CD14-positive monocyte (primary cell): ENCODE measurements around the gene SUPT4H1. TPM values are rescaled to one million over a fixed set of nuclear protein-coding genes. Genes with fewer than 3 reads are reported as not detected.

Experiments
- DNase-seq, 3 donors: peaks; one replicate each; pipeline ENCODE4 v3.0.0-alpha.2; 2011 to 2022
- H2AFZ ChIP-seq: 2 replicates; pipeline ENCODE4 v1.6.0; 2012; ENCODE audit warnings: mild to moderate bottlenecking, low read depth, low read length, inconsistent platforms; ENCODE audit not compliant: insufficient read depth, poor library complexity, severe bottlenecking
- H3K27ac ChIP-seq, 2 donors: 1 replicate in 1 of 2; 2 replicates in 1 of 2; pipeline ENCODE4 v1.5.1; 2012 to 2013; ENCODE audit warnings: low read length in 2 of 2, control low read depth in 1 of 2, inconsistent platforms in 1 of 2, low read depth in 1 of 2, mild to moderate bottlenecking in 1 of 2
- H3K27me3 ChIP-seq, 2 donors: one replicate each; pipeline versions ENCODE4 v1.6.0 to v1.6.1; 2011 to 2013; ENCODE audit warnings: low read length in 2 of 2; ENCODE audit not compliant: control insufficient read depth in 2 of 2, insufficient read depth in 2 of 2
- H3K36me3 ChIP-seq, 2 donors: replicated peaks in 1 of 2; 1 replicate in 1 of 2; 2 replicates in 1 of 2; pipeline versions ENCODE4 v1.5.1 to v1.6.1; 2012 to 2013; ENCODE audit warnings: low read length in 2 of 2, control low read depth in 1 of 2, inconsistent platforms in 1 of 2, mild to moderate bottlenecking in 1 of 2; ENCODE audit not compliant: insufficient read depth in 2 of 2, control insufficient read depth in 1 of 2
- H3K4me1 ChIP-seq, 2 donors: 1 replicate in 1 of 2; 2 replicates in 1 of 2; pipeline versions ENCODE4 v1.5.1 to v1.6.1; 2012 to 2013; ENCODE audit warnings: low read length in 2 of 2, control low read depth in 1 of 2, inconsistent platforms in 1 of 2, mild to moderate bottlenecking in 1 of 2, moderate library complexity in 1 of 2; ENCODE audit not compliant: insufficient read depth in 2 of 2, control insufficient read depth in 1 of 2
- H3K4me2 ChIP-seq: replicated peaks from 2 replicates; pipeline ENCODE3; 2012; ENCODE audit warnings: low read length, moderate library complexity, mild to moderate bottlenecking; ENCODE audit not compliant: poor library complexity, severe bottlenecking; ENCODE audit errors: extremely low read depth
- H3K4me3 ChIP-seq, 3 experiments: fragments of 200-600 bp in 1 of 3; sonication (generic) in 1 of 3; replicated peaks in 1 of 3; 1 replicate in 2 of 3; 2 replicates in 1 of 3; pipeline ENCODE4 v1.5.1; 2011 to 2013; ENCODE audit warnings: low read length in 3 of 3, mild to moderate bottlenecking in 3 of 3, control low read depth in 2 of 3, low read depth in 2 of 3, inconsistent platforms in 1 of 3, moderate library complexity in 1 of 3
- H3K79me2 ChIP-seq: 2 replicates; pipeline ENCODE4 v1.6.0; 2012; ENCODE audit warnings: mild to moderate bottlenecking, control low read depth, inconsistent platforms, low read length, moderate library complexity; ENCODE audit not compliant: insufficient read depth
- H3K9ac ChIP-seq: 2 replicates; pipeline ENCODE4 v1.6.0; 2017; ENCODE audit warnings: low read length, mild to moderate bottlenecking; ENCODE audit not compliant: insufficient read depth, poor library complexity, severe bottlenecking
- H3K9me3 ChIP-seq, 2 donors: replicated peaks in 1 of 2; 1 replicate in 1 of 2; 2 replicates in 1 of 2; pipeline versions ENCODE4 v1.5.1 to v1.6.1; 2012 to 2013; ENCODE audit warnings: low read length in 2 of 2, control low read depth in 1 of 2; ENCODE audit not compliant: control insufficient read depth in 1 of 2, insufficient read depth in 1 of 2
- H4K20me1 ChIP-seq: 2 replicates; pipeline ENCODE4 v1.6.0; 2012; ENCODE audit warnings: mild to moderate bottlenecking, low read length, control low read depth, moderate library complexity; ENCODE audit not compliant: insufficient read depth
- H3K27ac Mint-ChIP-seq, 7 donors: one replicate each; pipeline ENCODE4 v1.8.0; 2020; ENCODE audit warnings: mild to moderate bottlenecking in 7 of 7, mixed read lengths in 7 of 7, moderate library complexity in 6 of 7, inconsistent platforms in 2 of 7
- H3K27me3 Mint-ChIP-seq, 3 donors: one replicate each; pipeline ENCODE4 v1.8.0; 2021 to 2022; ENCODE audit warnings: low read depth in 3 of 3, mild to moderate bottlenecking in 3 of 3, mixed read lengths in 3 of 3, moderate library complexity in 3 of 3, inconsistent platforms in 1 of 3
- H3K36me3 Mint-ChIP-seq, 2 donors: one replicate each; pipeline ENCODE4 v1.8.0; 2020; ENCODE audit warnings: mixed read lengths in 2 of 2, inconsistent platforms in 1 of 2, mild to moderate bottlenecking in 1 of 2
- H3K4me1 Mint-ChIP-seq: one replicate; pipeline ENCODE4 v1.8.0; 2020; ENCODE audit warnings: mild to moderate bottlenecking, mixed read lengths
- H3K4me3 Mint-ChIP-seq, 2 donors: one replicate each; pipeline ENCODE4 v1.8.0; 2020; ENCODE audit warnings: mild to moderate bottlenecking in 2 of 2, mixed read lengths in 2 of 2, moderate library complexity in 1 of 2
- H3K9me3 Mint-ChIP-seq, 7 donors: one replicate each; pipeline ENCODE4 v1.8.0; 2020 to 2022; ENCODE audit warnings: mixed read lengths in 7 of 7, mild to moderate bottlenecking in 6 of 7, moderate library complexity in 6 of 7, inconsistent platforms in 2 of 7
- CTCF ChIP-seq: fragments of 200-600 bp; IDR thresholded peaks from one replicate; pipeline ENCODE4 v1.8.0; 2022; ENCODE audit warnings: antibody characterized with exemption, mild to moderate bottlenecking
- WGBS: methylation state at CpG from one replicate; pipeline ENCODE4 v1.1.5; 2013; ENCODE audit warnings: missing lambda C conversion rate; ENCODE audit not compliant: insufficient coverage; 5-methylcytosine and 5-hydroxymethylcytosine counted together
- intact Hi-C, 2 donors: fragments of 100-400 bp; cut with micrococcal nuclease; formaldehyde crosslinking; loops; one replicate each; pipeline versions ENCODE4 v1.15.0 to v1.15.1; 2023
- polyA plus RNA-seq, 3 donors: library from polyadenylated mRNA; depleted of rRNA in 1 of 3; unstranded in 2 of 3; stranded (reverse) in 1 of 3; fragments of 300-500 nt in 2 of 3; fragments of >200 nt in 1 of 3; fragmentation: Illumina TruSeq in 2 of 3; gene quantifications; 1 replicate in 2 of 3; 2 replicates in 1 of 3; pipeline ENCODE4 v1.2.3, GENCODE V29; 2012 to 2021

The SUPT4H1 gene
- polyA plus RNA-seq, 3 donors = 144 to 251 (median 241) TPM

GRCh38 chr17:58311429-58311894, 40.5 kb downstream of the SUPT4H1 start:
- DNase-seq = no peak
- Histone ChIP-seq H3K27ac (no peak overlapping the region), H3K79me2 (no peaks in the 10 kb centered on the region), H3K27me3 (no peaks in the 10 kb centered on the region), H3K9me3 (no peaks in the 10 kb centered on the region), H3K4me2 (no peak overlapping the region), H3K4me3 (no peak overlapping the region), H3K36me3 (no peaks in the 10 kb centered on the region), H2AFZ (no peak overlapping the region), H3K9ac (no peak overlapping the region), H3K4me1 (peaks cover 24 to 27% of the 10 kb centered on the region in 2 donors), H4K20me1 (no peaks in the 10 kb centered on the region)
- Mint-ChIP-seq H3K4me1 (peaks cover 33% of the 10 kb centered on the region), H3K4me3 (no peak overlapping the region), H3K27ac (no peak overlapping the region), H3K36me3 (peaks cover 0 to 4% of the 10 kb centered on the region in 2 donors), H3K27me3 (peaks cover 12 to 27% (median 19%) of the 10 kb centered on the region in 3 donors), H3K9me3 (no peaks in the 10 kb centered on the region)
- no peak for TF ChIP-seq CTCF
- WGBS = 97% methylated on average over 6 of the region's 9 CpGs
- intact Hi-C loops = loop anchor here (10.0 kb wide), 2 partner anchors 53 to 133 kb away; no protein-coding TSS in a partner anchor

GRCh38 chr17:58310511-58311428, 41.2 kb downstream of the SUPT4H1 start:
- Histone ChIP-seq H3K27ac (no peak overlapping the region), H3K27me3 (no peaks in the 10 kb centered on the region), H4K20me1 (no peaks in the 10 kb centered on the region), H3K9me3 (no peaks in the 10 kb centered on the region), H3K4me1 (peaks cover 24 to 27% of the 10 kb centered on the region in 2 donors), H2AFZ (no peak overlapping the region), H3K4me2 (no peak overlapping the region), H3K79me2 (no peaks in the 10 kb centered on the region), H3K9ac (peak overlapping the region; percentile 17), H3K36me3 (no peaks in the 10 kb centered on the region), H3K4me3 (no peak overlapping the region)
- no peak overlapping the region for H3K27ac Mint-ChIP-seq
- peaks cover 0 to 4% of the 10 kb centered on the region in 2 donors for H3K36me3 Mint-ChIP-seq
- intact Hi-C loops = loop anchor here (10.0 kb wide), 2 partner anchors 54 to 134 kb away; no protein-coding TSS in a partner anchor
- 89% methylated on average over 22 of the region's 23 CpGs for WGBS
- no peak for DNase-seq
- peaks cover 10 to 23% (median 20%) of the 10 kb centered on the region in 3 donors for H3K27me3 Mint-ChIP-seq
- TF ChIP-seq CTCF = no peak
- no peaks in the 10 kb centered on the region for H3K9me3 Mint-ChIP-seq
- no peak overlapping the region for H3K4me3 Mint-ChIP-seq
- peaks cover 38% of the 10 kb centered on the region for H3K4me1 Mint-ChIP-seq
